Small intestine (tissue), 7 donors: ENCODE results near the gene SMOC2. TPM values are rescaled to one million over a fixed set of nuclear protein-coding genes. Genes with fewer than 3 reads are reported as not detected.

Source experiments
- DNase-seq, 2 donors: peaks; one replicate each; pipeline versions ENCODE4 v3.0.0 to v3.0.0-alpha.2; 2013
- FAIRE-seq: peaks from 2 replicates; lab custom pipeline; 2012; peaks lifted over from hg19 to GRCh38; lab: Jason Lieb, UNC
- H3K27ac ChIP-seq, 3 donors: one replicate each; pipeline ENCODE4 v1.5.1; 2013; ENCODE audit warnings: low read length in 2 of 3, mild to moderate bottlenecking in 2 of 3, control low read depth in 1 of 3, inconsistent platforms in 1 of 3, low read depth in 1 of 3, moderate library complexity in 1 of 3
- H3K27me3 ChIP-seq, 3 donors: one replicate each; pipeline ENCODE4 v1.6.1; 2013; ENCODE audit warnings: low read length in 3 of 3, inconsistent platforms in 1 of 3; ENCODE audit not compliant: control insufficient read depth in 3 of 3, insufficient read depth in 3 of 3
- H3K36me3 ChIP-seq, 3 donors: one replicate each; pipeline ENCODE4 v1.6.1; 2013; ENCODE audit warnings: low read length in 3 of 3, inconsistent platforms in 1 of 3, low read depth in 1 of 3, mild to moderate bottlenecking in 1 of 3, moderate library complexity in 1 of 3; ENCODE audit not compliant: control insufficient read depth in 3 of 3, insufficient read depth in 2 of 3
- H3K4me1 ChIP-seq, 3 donors: one replicate each; pipeline ENCODE4 v1.6.1; 2013; ENCODE audit warnings: low read length in 2 of 3, inconsistent platforms in 1 of 3, low read depth in 1 of 3, mild to moderate bottlenecking in 1 of 3, moderate library complexity in 1 of 3; ENCODE audit not compliant: control insufficient read depth in 3 of 3, insufficient read depth in 2 of 3
- H3K4me3 ChIP-seq, 3 donors: one replicate each; pipeline ENCODE4 v1.5.1; 2013; ENCODE audit warnings: low read length in 3 of 3, control low read depth in 1 of 3, inconsistent platforms in 1 of 3, low read depth in 1 of 3, mild to moderate bottlenecking in 1 of 3, moderate library complexity in 1 of 3
- H3K9me3 ChIP-seq, 2 donors: one replicate each; pipeline ENCODE4 v1.6.1; 2013; ENCODE audit warnings: low read depth in 1 of 2, low read length in 1 of 2; ENCODE audit not compliant: control insufficient read depth in 2 of 2, insufficient read depth in 1 of 2
- WGBS, 3 donors: extraction: QIAGEN DNeasy Blood & Tissue Kit; methylation state at CpG; one replicate each; pipeline ENCODE4 v1.1.7; 2013; 5-methylcytosine and 5-hydroxymethylcytosine counted together
- polyA plus RNA-seq, 4 donors: library from polyadenylated mRNA; stranded (reverse) in 3 of 4; unstranded in 1 of 4; fragments of 200-250 nt in 3 of 4; fragments of 120-200 nt in 1 of 4; gene quantifications; one replicate each; pipeline versions ENCODE4 v1.2.1 to v1.2.3, GENCODE V29; 2013
- donor health status: healthy with polysubstance abuse.
- donor health status: control.
- donor health status: control.
- donor health status: Bipolar disorder and iron deficiency.
- donor health status: healthy.

The SMOC2 gene
- polyA plus RNA-seq, 4 donors, result 0.89 to 56.7 (median 4.0) TPM

DNA sequence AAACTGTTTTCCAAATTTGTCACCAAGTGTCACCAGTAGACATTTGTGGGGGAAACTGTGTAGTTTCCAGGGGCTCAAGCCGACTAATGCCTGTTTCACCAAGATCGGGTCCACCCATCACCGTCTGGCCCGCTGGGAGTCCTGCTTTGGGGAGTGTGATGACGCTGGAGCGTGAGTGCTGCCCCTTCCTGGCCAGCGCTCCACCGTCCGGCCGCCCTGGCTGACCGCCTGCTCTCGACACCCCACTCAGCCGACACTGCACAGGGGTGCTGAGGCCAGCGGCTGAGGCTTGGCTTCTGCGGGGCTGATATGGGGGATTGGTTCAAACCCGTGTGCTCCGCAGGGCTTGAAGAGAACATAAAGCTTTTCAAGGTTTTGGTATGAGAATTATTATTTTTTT lies 160.1 kb downstream of the SMOC2 start:
- no peak overlapping the region for H3K27ac ChIP-seq
- peaks cover 0 to 6% of the 10 kb centered on the region in 2 donors for H3K9me3 ChIP-seq
- H3K27me3 ChIP-seq, result no peaks in the 10 kb centered on the region
- peaks cover 0 to 7% (median 0%) of the 10 kb centered on the region in 3 donors for H3K36me3 ChIP-seq
- FAIRE-seq (no peak), DNase-seq (no peak)
- no peak overlapping the region for H3K4me3 ChIP-seq
- WGBS, 3 donors, result 92 to 97% (median 94%) methylated on average over 17 of the region's 17 CpGs
- H3K4me1 ChIP-seq, result peaks cover 0 to 7% (median 0%) of the 10 kb centered on the region in 3 donors

DNA sequence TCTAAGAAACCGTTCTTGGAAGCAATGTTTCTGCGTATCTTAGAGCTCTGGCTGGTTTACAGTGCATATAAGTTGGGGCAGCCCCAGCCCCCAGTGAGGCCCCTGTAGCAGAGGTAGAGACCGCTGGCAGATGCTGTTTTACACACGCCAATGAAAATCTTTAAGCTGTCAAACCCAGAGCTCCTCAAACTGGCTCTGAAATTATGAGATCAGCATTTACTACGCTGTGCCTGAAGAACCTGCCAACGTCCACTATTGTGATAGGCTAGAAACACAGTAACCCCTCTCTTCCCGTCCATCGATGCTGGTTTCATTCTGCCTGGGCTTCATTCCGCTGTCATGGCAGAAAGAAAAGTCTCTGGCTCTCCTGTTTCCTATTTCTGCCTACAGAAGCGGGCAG lies 160.6 kb downstream of the SMOC2 start:
- Histone ChIP-seq H3K4me1 (peaks cover 0 to 7% (median 0%) of the 10 kb centered on the region in 3 donors), H3K27me3 (no peaks in the 10 kb centered on the region), H3K9me3 (peaks cover 0 to 6% of the 10 kb centered on the region in 2 donors), H3K36me3 (peaks cover 0 to 7% (median 0%) of the 10 kb centered on the region in 3 donors), H3K4me3 (no peak overlapping the region), H3K27ac (no peak overlapping the region)
- DNase-seq (no peak), FAIRE-seq (no peak)
- WGBS, 3 donors, result 80 to 93% (median 83%) methylated on average over 10 of the region's 10 CpGs

GRCh38 chr6:168602576-168602975 lies 161.6 kb downstream of the SMOC2 start:
- H3K9me3 ChIP-seq, result peaks cover 0 to 6% of the 10 kb centered on the region in 2 donors
- H3K4me3 ChIP-seq, result no peak overlapping the region
- WGBS, 3 donors, result 77 to 86% (median 78%) methylated on average over 4 of the region's 4 CpGs
- no peaks in the 10 kb centered on the region for H3K27me3 ChIP-seq
- H3K36me3 ChIP-seq, result peaks cover 0 to 7% (median 0%) of the 10 kb centered on the region in 3 donors
- peaks cover 0 to 5% (median 0%) of the 10 kb centered on the region in 3 donors for H3K4me1 ChIP-seq
- no peak for FAIRE-seq
- DNase-seq, result no peak
- H3K27ac ChIP-seq, result no peak overlapping the region

GRCh38 chr6:168603234-168603633 lies 162.2 kb downstream of the SMOC2 start:
- Histone ChIP-seq H3K4me1 (no peaks in the 10 kb centered on the region), H3K27ac (no peak overlapping the region), H3K9me3 (peaks cover 0 to 6% of the 10 kb centered on the region in 2 donors), H3K4me3 (no peak overlapping the region), H3K36me3 (peaks cover 0 to 9% (median 0%) of the 10 kb centered on the region in 3 donors), H3K27me3 (no peaks in the 10 kb centered on the region)
- no peak for DNase-seq
- FAIRE-seq, result no peak
- 81 to 92% (median 87%) methylated on average over 4 of the region's 4 CpGs for WGBS, 3 donors

DNA sequence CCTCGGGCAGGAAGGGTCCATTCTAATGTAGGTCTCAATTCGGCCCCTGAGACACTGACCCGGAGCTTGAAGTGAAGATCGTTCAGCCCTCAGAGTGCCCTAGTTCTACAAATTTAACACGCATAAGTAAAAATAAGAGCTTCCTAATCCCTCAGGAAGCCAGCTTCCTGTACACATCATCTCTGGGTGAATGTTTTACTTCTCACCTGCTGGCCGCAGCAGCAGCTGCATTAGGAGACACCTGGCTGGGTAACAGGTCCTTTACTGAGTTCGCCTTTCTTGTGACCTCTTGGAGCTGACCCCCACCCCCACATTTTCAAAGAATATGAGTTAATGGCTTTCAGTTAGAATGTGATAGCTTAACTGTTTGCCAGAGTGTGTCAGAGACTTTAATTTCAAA lies 165.0 kb downstream of the SMOC2 start:
- WGBS, 3 donors, result 44 to 62% (median 57%) methylated on average over 7 of the region's 7 CpGs
- Histone ChIP-seq H3K9me3 (peaks cover 0 to 6% of the 10 kb centered on the region in 2 donors), H3K36me3 (peaks cover 0 to 7% (median 0%) of the 10 kb centered on the region in 3 donors), H3K27me3 (no peaks in the 10 kb centered on the region), H3K4me3 (no peak overlapping the region), H3K27ac (no peak overlapping the region), H3K4me1 (peaks cover 0 to 4% (median 0%) of the 10 kb centered on the region in 3 donors)
- FAIRE-seq (no peak), DNase-seq (peak; percentile 25 to 44)

DNA sequence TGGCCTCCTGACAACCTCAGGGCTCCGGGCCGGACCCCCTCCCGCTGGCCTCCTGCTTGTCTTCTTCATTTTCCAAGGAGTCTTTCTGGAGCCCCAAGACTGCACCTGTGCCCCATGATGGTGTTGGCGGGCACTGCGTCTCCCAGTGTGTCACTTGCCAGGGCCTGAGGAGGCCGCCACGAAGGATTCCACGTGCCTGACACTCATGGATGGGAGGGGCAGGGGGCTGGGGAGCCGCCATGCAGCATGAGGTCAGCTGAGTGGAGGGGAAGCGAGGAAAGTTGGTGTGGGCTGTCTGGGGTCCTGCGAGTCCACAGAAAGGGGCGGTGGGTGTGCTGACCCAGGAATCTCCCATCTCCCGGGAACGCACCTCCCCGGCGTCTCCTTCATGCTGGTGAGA lies 165.7 kb downstream of the SMOC2 start:
- Histone ChIP-seq H3K9me3 (peaks cover 0 to 6% of the 10 kb centered on the region in 2 donors), H3K36me3 (peaks cover 0 to 7% (median 0%) of the 10 kb centered on the region in 3 donors), H3K27ac (no peak overlapping the region), H3K4me3 (no peak overlapping the region), H3K27me3 (no peaks in the 10 kb centered on the region), H3K4me1 (peaks cover 0 to 4% (median 0%) of the 10 kb centered on the region in 3 donors)
- WGBS, 3 donors, result 93 to 94% (median 93%) methylated on average over 16 of the region's 16 CpGs
- DNase-seq, result no peak
- no peak for FAIRE-seq

DNA sequence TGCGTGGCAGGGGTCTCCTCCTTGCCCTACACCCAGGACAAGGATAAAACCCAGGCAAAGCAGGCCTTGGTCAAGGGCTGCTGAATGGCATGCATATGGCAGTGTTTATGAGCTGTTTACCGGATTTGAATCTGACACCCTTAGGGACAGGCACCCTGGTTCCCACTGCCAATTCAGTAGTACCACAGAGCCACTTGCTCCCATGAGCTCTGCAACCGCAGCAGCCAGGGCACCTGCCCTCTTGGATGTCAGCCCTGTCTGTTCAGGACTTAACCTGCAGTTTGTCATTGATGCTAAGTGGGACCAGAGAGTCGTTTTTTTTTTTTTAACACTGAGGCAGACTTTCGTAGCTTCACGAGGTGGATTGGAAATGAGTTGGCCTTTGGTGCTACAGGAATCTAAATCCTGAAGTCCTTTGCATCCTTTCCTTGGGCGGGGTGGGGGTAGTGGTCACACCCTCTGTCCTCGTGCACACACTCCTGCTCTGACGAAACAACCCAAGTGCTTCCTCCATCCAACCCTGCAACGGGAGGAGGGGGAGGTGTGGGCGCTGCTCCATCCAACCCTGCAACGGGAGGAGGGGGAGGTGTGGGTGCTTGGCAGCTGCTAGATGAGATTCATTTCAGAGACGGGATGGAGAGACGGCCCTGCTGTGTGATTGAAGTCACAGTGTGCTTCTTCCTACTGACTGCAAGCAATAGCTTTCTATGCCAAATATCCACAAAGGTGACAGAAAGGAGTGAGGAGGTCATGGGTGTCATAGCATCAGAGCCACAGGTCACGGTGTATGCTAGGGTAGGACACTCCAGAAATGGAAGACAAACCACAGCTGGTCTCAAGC lies 166.5 kb downstream of the SMOC2 start:
- WGBS, 3 donors, result 51 to 59% (median 59%) methylated on average over 15 of the region's 15 CpGs
- Histone ChIP-seq H3K9me3 (peaks cover 0 to 6% of the 10 kb centered on the region in 2 donors), H3K4me3 (no peak overlapping the region), H3K36me3 (peaks cover 0 to 7% (median 0%) of the 10 kb centered on the region in 3 donors), H3K27me3 (no peaks in the 10 kb centered on the region), H3K27ac (no peak overlapping the region), H3K4me1 (peaks cover 0 to 4% (median 0%) of the 10 kb centered on the region in 3 donors)
- DNase-seq (no peak), FAIRE-seq (no peak)

- Histone ChIP-seq H3K4me3 (no peak overlapping the region), H3K36me3 (peaks cover 0 to 7% (median 0%) of the 10 kb centered on the region in 3 donors), H3K4me1 (peaks cover 0 to 4% (median 0%) of the 10 kb centered on the region in 3 donors), H3K9me3 (peaks cover 0 to 11% of the 10 kb centered on the region in 2 donors), H3K27ac (no peak overlapping the region), H3K27me3 (no peaks in the 10 kb centered on the region)
- FAIRE-seq (no peak), DNase-seq (no peak)
- WGBS, 3 donors, result 86 to 89% (median 87%) methylated on average over 11 of the region's 11 CpGs
These were observed 167.1 kb downstream of the SMOC2 start for GRCh38 chr6:168608113-168608400.
